ENCODE measurements around the gene FCHSD1. TPM values are rescaled to one million over a fixed set of nuclear protein-coding genes. Genes with fewer than 3 reads are reported as not detected.
A peak's percentile ranks its signal among the peaks of the same experiment; 100 is the strongest.

The FCHSD1 gene
- total RNA-seq, 1 experiment from 2014 or later, result 21.2 TPM

DNA sequence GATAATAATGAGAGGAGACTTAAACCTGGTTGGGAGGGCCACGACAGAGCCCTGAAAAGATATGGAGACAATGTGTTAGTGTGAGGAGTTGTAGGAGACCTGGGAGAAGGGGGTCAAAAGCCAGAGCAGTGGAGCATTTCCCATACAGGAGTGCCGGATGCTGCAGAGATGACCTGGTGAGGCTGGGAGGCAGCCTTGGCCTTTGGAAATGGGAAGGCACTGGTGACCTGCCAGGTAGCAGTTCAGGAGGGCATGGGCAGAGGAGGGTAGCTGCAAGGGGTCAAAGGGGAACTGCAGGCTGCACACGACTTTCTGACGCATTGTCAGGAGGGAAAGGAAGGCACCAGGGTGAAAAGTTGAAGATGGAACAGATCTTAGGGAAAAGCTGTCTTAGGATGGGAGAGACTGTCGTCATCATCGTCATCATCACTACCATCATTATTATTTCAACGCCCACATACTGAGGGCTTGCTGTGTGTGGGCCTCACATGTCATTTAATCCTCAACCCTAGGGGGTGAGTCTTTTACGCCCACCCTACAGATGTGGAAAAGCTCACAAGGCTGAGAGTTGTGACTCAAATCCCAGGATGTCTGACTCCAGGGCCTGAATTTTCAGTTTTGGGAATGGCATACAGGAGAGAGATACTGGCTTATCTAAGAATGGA, 17.5 kb upstream of the FCHSD1 start:
- Mint-ChIP-seq H3K27ac (ENCODE audit: low read depth, unreplicated experiment) (peak overlapping the region; percentile 11), H3K9me3 (ENCODE audit: unreplicated experiment) (no peaks in the 10 kb centered on the region), H3K4me1 (ENCODE audit: insufficient read depth, unreplicated experiment) (peaks cover 4% of the 10 kb centered on the region), H3K36me3 (ENCODE audit: insufficient read depth, unreplicated experiment) (peaks cover 33% of the 10 kb centered on the region), H3K4me3 (ENCODE audit: unreplicated experiment) (no peak overlapping the region), H3K27me3 (ENCODE audit: insufficient read depth, unreplicated experiment) (no peaks in the 10 kb centered on the region)
- intact Hi-C loops (cut with micrococcal nuclease), result no loop called here
- BruUV-seq (replicated peaks), result no TSS peak
- POLR2A ChIA-PET, result interaction anchor here (1.4 to 1.5 kb wide), 2 partner anchors 11 to 207 kb away, joined by 4 read pairs; no protein-coding TSS in a partner anchor
- DNase-seq (ENCODE audit: unreplicated experiment), result no peak
- CTCF ChIA-PET, result interaction anchor here (0.7 to 11.4 kb wide), 20 partner anchors 9 to 658 kb away, joined by 3 to 123 read pairs (median 4); partner anchors contain the start of genes PCDH1, PCDH12 and RNF14
- TF ChIP-seq, protein P1, sequence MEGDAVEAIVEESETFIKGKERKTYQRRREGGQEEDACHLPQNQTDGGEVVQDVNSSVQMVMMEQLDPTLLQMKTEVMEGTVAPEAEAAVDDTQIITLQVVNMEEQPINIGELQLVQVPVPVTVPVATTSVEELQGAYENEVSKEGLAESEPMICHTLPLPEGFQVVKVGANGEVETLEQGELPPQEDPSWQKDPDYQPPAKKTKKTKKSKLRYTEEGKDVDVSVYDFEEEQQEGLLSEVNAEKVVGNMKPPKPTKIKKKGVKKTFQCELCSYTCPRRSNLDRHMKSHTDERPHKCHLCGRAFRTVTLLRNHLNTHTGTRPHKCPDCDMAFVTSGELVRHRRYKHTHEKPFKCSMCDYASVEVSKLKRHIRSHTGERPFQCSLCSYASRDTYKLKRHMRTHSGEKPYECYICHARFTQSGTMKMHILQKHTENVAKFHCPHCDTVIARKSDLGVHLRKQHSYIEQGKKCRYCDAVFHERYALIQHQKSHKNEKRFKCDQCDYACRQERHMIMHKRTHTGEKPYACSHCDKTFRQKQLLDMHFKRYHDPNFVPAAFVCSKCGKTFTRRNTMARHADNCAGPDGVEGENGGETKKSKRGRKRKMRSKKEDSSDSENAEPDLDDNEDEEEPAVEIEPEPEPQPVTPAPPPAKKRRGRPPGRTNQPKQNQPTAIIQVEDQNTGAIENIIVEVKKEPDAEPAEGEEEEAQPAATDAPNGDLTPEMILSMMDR (IDR thresholded peaks at IDR 0.05; ENCODE audit: unreplicated experiment), result no peak

GRCh38 chr5:141665995-141666940, 15.1 kb upstream of the FCHSD1 start:
- DNase-seq (ENCODE audit: unreplicated experiment), result no peak
- CTCF ChIA-PET, result interaction anchor here (0.6 to 11.4 kb wide), 18 partner anchors 14 to 392 kb away, joined by 3 to 123 read pairs (median 4); partner anchors contain the start of genes ARAP3, FCHSD1 and PCDH1
- no peak overlapping the region for H3K27ac Mint-ChIP-seq (ENCODE audit: low read depth, unreplicated experiment)
- intact Hi-C loops (cut with micrococcal nuclease), result loop anchor here (1.0 kb wide), 4 partner anchors 26 to 294 kb away; no protein-coding TSS in a partner anchor
- BruUV-seq (replicated peaks), result no TSS peak
- TF ChIP-seq, protein P1 (IDR thresholded peaks at IDR 0.05; ENCODE audit: unreplicated experiment), result no peak
- peaks cover 4% of the 10 kb centered on the region for H3K4me1 Mint-ChIP-seq (ENCODE audit: insufficient read depth, unreplicated experiment)
- H3K27me3 Mint-ChIP-seq (ENCODE audit: insufficient read depth, unreplicated experiment), result no peaks in the 10 kb centered on the region
- no peak overlapping the region for H3K4me3 Mint-ChIP-seq (ENCODE audit: unreplicated experiment)
- POLR2A ChIA-PET, result interaction anchor here (0.6 to 1.4 kb wide), 2 partner anchors 15 to 1082 kb away, joined by 3 to 5 read pairs; partner anchors contain the start of gene FCHSD1
- no peaks in the 10 kb centered on the region for H3K9me3 Mint-ChIP-seq (ENCODE audit: unreplicated experiment)
- peaks cover 31% of the 10 kb centered on the region for H3K36me3 Mint-ChIP-seq (ENCODE audit: insufficient read depth, unreplicated experiment)

DNA sequence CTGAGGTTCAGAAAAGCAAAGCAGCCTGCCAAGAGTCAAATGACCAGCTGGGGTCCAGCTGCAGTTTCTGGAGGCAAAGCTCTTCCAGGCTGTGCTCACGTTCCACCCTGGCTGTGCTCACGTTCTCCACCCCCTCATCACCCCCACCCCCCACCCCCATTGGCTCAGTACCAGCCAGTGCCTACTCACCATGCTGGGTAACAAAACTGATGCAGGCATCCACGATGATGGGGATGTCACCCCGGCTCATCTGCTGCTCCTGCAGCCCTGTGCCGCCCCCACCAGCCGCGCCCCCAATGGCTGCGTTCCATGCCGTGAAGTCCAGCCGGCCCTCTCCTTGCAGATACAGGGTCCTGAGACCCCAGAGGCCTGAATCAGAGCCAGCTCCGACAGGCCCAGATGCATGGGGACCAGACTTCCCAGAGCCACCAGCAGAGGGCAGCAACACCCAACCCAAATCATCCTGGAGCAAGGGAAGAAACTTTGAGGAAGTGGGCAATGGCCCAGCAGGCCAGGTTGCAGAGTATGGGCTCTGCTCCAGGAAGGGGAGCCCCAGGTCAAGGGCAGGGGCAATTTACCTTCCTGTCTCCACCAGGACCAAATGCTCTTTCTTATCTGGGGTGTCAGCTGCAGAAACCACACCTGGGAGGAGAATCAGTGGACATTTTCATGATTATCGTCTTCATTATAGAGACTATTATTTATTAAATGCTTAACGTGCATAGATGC, 13.7 kb upstream of the FCHSD1 start:
- intact Hi-C loops (cut with micrococcal nuclease), result loop anchor here (1.0 kb wide), 4 partner anchors 27 to 295 kb away; no protein-coding TSS in a partner anchor
- POLR2A ChIA-PET, result interaction anchor here (0.7 to 1.7 kb wide), 7 partner anchors 14 to 305 kb away, joined by 3 to 8 read pairs (median 4); partner anchors contain the start of genes ARAP3, FCHSD1, HDAC3 and RELL2
- TF ChIP-seq, protein P1 (IDR thresholded peaks at IDR 0.05; ENCODE audit: unreplicated experiment), result peak; percentile 94
- Mint-ChIP-seq H3K36me3 (ENCODE audit: insufficient read depth, unreplicated experiment) (peaks cover 26% of the 10 kb centered on the region), H3K9me3 (ENCODE audit: unreplicated experiment) (no peaks in the 10 kb centered on the region), H3K27me3 (ENCODE audit: insufficient read depth, unreplicated experiment) (no peaks in the 10 kb centered on the region), H3K27ac (ENCODE audit: low read depth, unreplicated experiment) (no peak overlapping the region), H3K4me1 (ENCODE audit: insufficient read depth, unreplicated experiment) (peaks cover 4% of the 10 kb centered on the region), H3K4me3 (ENCODE audit: unreplicated experiment) (no peak overlapping the region)
- DNase-seq (ENCODE audit: unreplicated experiment), result peak; percentile 83
- CTCF ChIA-PET, result interaction anchor here (0.6 to 11.4 kb wide), 41 partner anchors 8 to 1941 kb away, joined by 3 to 123 read pairs (median 4); partner anchors contain the start of genes ARAP3, FCHSD1, PCDH1 and RNF14
- no TSS peak for BruUV-seq (replicated peaks)

All from MCF 10A (cell line).